NCI-H187 (cell line): ENCODE results near the gene CDC40.
A peak's percentile ranks its signal among the peaks of the same experiment; 100 is the strongest.

Experiments used
- DNase-seq, 2 experiments: peaks; one replicate each; lab custom pipeline; 2025; lab: John Stamatoyannopoulos, UW

CDC40 gene

GRCh38 chr6:110180228-110181008 is at the start of gene CDC40:
CDC40 (plus strand) TSS chr6:110180427; CDS start chr6:110180445, 18 bp downstream.
- peak; percentile 30 to 75 for DNase-seq

GRCh38 chr6:110137924-110138887 is 42.0 kb upstream of the CDC40 start:
- no peak for DNase-seq

- no peak for DNase-seq
These were observed 41.2 kb upstream of the CDC40 start for GRCh38 chr6:110139052-110139451.

- no peak for DNase-seq
These were observed 39.6 kb upstream of the CDC40 start for GRCh38 chr6:110140650-110141049.

- no peak for DNase-seq
These were observed 32.4 kb upstream of the CDC40 start for GRCh38 chr6:110147870-110148269.

- DNase-seq: no peak
These were observed 21.7 kb upstream of the CDC40 start for GRCh38 chr6:110158479-110158878.

- DNase-seq: no peak
These were observed 10.1 kb upstream of the CDC40 start for GRCh38 chr6:110170081-110170480.

GRCh38 chr6:110173506-110174132 is 6.6 kb upstream of the CDC40 start:
- DNase-seq: no peak

DNA sequence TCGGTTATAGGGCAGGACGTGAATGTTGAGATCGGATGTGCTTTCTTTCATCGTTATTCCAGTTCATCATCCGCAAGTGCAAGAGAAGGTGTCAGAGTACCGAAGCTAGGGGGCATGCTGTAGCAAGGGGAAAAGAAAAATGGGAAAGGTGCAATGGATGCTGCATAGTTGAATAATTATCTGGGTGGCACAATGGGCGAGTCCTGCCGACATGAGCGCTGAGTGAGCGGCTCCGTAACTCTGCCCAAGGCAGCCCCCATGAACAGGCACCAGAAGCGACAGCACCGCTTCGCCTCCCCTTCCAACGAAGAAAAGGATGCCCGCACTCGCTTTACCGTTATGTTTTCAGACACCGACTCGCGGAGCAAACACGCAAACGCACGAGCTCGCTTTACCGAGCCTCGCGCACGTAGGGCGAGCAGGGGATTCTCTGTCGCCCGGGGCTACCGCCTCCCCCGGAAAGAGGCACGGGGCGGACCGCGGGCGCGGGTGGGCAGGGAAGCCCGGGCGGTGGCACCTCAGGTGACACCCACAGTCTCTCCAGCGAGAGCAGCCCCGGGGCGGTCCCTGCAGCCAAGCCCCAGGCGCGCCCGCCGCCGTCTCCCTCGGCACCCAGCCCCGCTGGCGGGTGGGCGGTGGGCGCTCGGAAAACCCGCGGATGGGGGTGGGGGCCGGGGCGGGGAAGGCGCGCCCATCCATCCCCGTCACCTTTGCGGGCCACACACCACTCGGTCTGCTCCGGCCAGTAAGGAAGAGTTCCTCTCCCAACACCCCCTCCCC is 1.4 kb upstream of the CDC40 start:
- peak; percentile 7 to 39 for DNase-seq

DNA sequence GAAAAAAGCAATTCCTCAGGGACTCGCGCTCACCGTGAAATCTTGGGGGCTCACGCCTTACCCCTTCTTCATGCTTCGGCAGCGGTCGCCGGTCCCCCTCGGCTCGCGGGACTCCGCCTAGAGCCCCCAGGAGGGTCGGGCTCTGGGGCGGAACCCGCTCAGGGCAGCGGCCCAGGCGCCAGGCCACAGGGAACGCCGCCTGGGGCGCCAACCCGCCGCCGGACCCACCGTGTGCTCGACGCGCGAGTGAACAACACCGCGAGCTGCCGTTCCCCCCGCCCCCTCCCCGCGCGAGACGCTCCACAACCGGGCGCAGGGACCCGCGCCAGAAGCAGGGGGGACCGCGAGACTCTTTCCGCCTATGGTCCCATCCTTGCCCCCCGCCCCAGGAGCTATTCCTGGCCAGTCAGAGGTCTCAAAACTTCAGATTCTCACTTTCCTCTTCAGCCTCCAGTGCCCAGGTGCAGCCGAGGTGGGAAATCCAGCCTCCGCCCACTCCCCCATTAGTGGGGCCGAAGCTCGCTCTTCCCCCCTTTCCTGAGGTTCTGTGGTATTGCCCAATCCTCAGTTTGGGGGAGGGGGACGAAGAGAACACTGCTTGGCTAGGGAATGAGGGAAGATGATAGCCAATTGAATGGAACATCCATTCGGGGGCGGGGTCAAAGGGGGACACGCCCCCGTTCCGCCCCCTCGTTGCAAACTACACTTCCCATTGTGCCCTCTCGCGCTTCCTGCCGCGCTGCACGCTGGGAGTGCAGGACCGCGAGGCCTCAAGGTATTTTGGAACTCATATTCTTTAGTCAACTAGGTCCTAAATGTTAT is 610 bp upstream of the CDC40 start, which contains the start of gene WASF1:
Gene WASF1 (minus strand): TSS at position 265 of the 822 bp plus-strand sequence. CDS start 52,069 bp downstream, outside the sequence.
- peak; percentile 95 to 98 for DNase-seq

GRCh38 chr6:110181131-110182030 is 1.2 kb downstream of the CDC40 start:
- DNase-seq: no peak

- DNase-seq: no peak
These were observed 3.2 kb downstream of the CDC40 start for GRCh38 chr6:110183292-110183885.

DNA sequence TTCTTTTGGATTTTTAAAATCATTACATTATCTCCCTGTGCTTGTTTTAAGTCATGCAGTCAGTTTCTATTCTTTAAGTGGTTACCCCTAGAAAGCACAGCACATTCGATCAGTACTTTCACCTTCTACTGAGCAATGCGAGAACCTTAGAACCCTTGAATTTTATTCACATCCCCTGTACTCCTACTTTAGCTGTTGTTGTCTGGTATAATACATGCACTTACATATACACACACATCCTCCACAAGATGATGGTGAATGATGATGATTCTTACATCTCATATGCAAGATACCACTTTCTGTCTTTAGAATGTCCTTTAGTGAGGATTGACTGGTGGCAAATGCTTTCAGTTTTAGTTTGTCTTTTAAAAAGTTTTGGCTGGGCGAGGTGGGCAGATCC is 5.7 kb downstream of the CDC40 start:
- no peak for DNase-seq

DNA sequence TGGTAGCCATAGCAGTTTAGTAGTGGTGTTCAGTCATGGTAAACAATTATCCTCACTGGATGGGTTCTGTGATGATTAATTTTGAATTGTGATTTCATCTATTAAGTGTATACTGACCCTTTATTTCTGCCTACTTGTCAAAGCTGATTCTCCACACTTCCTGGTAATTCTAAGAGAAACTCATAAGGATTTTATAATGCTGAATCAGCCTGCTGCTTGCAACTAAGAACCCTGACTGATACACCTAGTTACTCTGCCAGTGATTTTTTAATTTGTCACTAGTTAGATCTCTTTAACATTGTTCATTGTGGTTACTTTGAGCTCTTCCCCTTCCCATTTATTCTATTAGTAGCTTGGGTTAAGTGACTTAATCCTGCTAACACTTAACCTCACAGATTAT is 8.6 kb downstream of the CDC40 start:
- DNase-seq: no peak

DNA sequence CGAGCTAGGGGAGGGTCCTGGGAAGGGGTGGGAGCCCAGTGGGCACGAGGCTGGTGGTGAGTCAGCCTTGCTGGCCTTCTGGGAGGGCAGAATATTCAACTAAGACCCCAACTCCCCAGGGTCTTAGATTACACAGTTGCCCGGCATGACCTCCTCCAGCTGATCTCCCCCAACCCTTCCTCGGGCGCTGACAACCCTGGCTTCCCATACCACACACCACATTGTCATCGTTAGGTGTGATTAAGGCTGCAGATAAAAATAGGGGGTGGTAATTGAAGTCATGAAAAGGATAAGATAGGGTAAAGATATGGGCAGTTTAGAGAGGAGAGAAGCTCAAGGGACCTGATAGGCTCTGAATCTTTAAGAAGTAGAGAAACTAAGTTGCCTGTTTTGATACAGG is 10.5 kb downstream of the CDC40 start:
- no peak for DNase-seq

DNA sequence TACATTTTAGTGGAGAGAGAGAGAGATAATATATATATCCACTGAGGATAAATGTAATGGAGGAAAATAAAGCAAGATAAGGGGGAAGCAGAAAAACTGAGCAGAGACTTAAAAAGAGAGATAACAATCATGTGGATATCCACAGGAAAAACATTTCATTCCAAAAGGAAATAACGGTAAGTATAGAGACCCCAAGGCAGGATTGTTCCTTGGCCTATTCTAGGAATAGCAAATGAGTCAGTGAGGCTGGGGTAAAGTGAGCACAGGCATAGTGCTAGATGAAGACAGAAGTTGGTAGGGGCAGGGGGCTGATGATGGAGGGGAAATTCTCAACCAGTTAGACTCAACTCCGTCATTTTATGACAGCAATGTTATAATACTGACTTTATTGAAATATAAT is 11.2 kb downstream of the CDC40 start:
- DNase-seq: no peak

- DNase-seq: no peak
These were observed 15.4 kb downstream of the CDC40 start for GRCh38 chr6:110195639-110196038.

GRCh38 chr6:110196874-110197273 is 16.6 kb downstream of the CDC40 start:
- DNase-seq: no peak

- DNase-seq: no peak
These were observed 18.3 kb downstream of the CDC40 start for GRCh38 chr6:110198561-110198960.
